GM12872 (cell line): ENCODE measurements around the gene NUMA1.

Experiments used
- CTCF ChIP-seq: IDR thresholded peaks from 3 replicates; pipeline ENCODE4 v1.5.1; 2011; ENCODE audit warnings: low read depth, mild to moderate bottlenecking, low read length, moderate library complexity; ENCODE audit not compliant: insufficient read depth

The NUMA1 gene

GRCh38 chr11:72080326-72081183 is at the start of gene NUMA1, which contains the start of gene LRRC51:
Gene NUMA1 (minus strand): TSS chr11:72080542. CDS start chr11:72035943, 44,599 bp downstream.
Gene LRRC51 (plus strand): TSS chr11:72080850. CDS start chr11:72089084, 8,234 bp downstream.
- TF ChIP-seq CTCF = no peak

GRCh38 chr11:72129381-72129780 is 49.0 kb upstream of the NUMA1 start:
- no peak for TF ChIP-seq CTCF

GRCh38 chr11:72127923-72128322 is 47.6 kb upstream of the NUMA1 start:
- no peak for TF ChIP-seq CTCF

- no peak for TF ChIP-seq CTCF
Measured at GRCh38 chr11:72125956-72126355, 45.6 kb upstream of the NUMA1 start.

GRCh38 chr11:72124046-72124445 is 43.7 kb upstream of the NUMA1 start:
- no peak for TF ChIP-seq CTCF

- TF ChIP-seq CTCF = no peak
Measured at GRCh38 chr11:72123117-72123653, 42.8 kb upstream of the NUMA1 start.

GRCh38 chr11:72122607-72123006 is 42.3 kb upstream of the NUMA1 start:
- no peak for TF ChIP-seq CTCF
